SK-N-SH (cell line): Measurements from ENCODE around the gene ULK1.

Experiments
- CTCF ChIP-seq: fragments of 200-600 bp; sonication (generic); IDR thresholded peaks from 2 replicates; pipeline ENCODE4 v1.6.1; 2017; ENCODE audit warnings: antibody characterized with exemption, mild to moderate bottlenecking, moderate library complexity
- EP300 ChIP-seq, 2 experiments: IDR thresholded peaks; 2 replicates each; pipeline versions ENCODE4 v1.4.0 to v1.6.1; 2012; ENCODE audit warnings: borderline replicate concordance in 1 of 2, low read depth in 1 of 2, low read length in 1 of 2
- EZH2phosphoT487 ChIP-seq: fragments of 200-600 bp; sonication (generic); IDR thresholded peaks from 2 replicates; pipeline ENCODE4 v1.6.1; 2017; ENCODE audit warnings: low read depth, mixed run types, mild to moderate bottlenecking, antibody characterized with exemption, moderate library complexity, borderline replicate concordance
- MAX ChIP-seq: IDR thresholded peaks from 2 replicates; pipeline ENCODE4 v1.4.0; 2012; ENCODE audit warnings: low read depth
- MXI1 ChIP-seq: IDR thresholded peaks from 2 replicates; pipeline ENCODE4 v1.6.1; 2012; ENCODE audit warnings: mild to moderate bottlenecking, low read depth, low read length, improper control_type of control experiment
- POLR2AphosphoS5 ChIP-seq: IDR thresholded peaks from 2 replicates; pipeline ENCODE4 v1.6.1; 2012; ENCODE audit warnings: low read depth, low read length
- RAD21 ChIP-seq: IDR thresholded peaks from 2 replicates; pipeline ENCODE4 v1.6.1; 2012; ENCODE audit warnings: mild to moderate bottlenecking, low read length
- RCOR1 ChIP-seq: fragments of 150-350 bp; IDR thresholded peaks from 2 replicates; pipeline ENCODE4 v1.6.1; 2017; ENCODE audit warnings: antibody characterized with exemption, low read length
- SIN3A ChIP-seq: IDR thresholded peaks from 2 replicates; pipeline ENCODE4 v1.6.1; 2012; ENCODE audit warnings: low read depth, mild to moderate bottlenecking, low read length, moderate library complexity, borderline replicate concordance
- TF ChIP-seq, protein P1 (sequence below): IDR thresholded peaks from 2 replicates; pipeline ENCODE4 v1.6.1; 2012; ENCODE audit warnings: mild to moderate bottlenecking, low read depth, low read length, moderate library complexity
- TF ChIP-seq, protein P2 (sequence below): IDR thresholded peaks from 2 replicates; pipeline ENCODE4; 2012

- TF ChIP-seq CTCF = no peak
- TF ChIP-seq, protein P1, sequence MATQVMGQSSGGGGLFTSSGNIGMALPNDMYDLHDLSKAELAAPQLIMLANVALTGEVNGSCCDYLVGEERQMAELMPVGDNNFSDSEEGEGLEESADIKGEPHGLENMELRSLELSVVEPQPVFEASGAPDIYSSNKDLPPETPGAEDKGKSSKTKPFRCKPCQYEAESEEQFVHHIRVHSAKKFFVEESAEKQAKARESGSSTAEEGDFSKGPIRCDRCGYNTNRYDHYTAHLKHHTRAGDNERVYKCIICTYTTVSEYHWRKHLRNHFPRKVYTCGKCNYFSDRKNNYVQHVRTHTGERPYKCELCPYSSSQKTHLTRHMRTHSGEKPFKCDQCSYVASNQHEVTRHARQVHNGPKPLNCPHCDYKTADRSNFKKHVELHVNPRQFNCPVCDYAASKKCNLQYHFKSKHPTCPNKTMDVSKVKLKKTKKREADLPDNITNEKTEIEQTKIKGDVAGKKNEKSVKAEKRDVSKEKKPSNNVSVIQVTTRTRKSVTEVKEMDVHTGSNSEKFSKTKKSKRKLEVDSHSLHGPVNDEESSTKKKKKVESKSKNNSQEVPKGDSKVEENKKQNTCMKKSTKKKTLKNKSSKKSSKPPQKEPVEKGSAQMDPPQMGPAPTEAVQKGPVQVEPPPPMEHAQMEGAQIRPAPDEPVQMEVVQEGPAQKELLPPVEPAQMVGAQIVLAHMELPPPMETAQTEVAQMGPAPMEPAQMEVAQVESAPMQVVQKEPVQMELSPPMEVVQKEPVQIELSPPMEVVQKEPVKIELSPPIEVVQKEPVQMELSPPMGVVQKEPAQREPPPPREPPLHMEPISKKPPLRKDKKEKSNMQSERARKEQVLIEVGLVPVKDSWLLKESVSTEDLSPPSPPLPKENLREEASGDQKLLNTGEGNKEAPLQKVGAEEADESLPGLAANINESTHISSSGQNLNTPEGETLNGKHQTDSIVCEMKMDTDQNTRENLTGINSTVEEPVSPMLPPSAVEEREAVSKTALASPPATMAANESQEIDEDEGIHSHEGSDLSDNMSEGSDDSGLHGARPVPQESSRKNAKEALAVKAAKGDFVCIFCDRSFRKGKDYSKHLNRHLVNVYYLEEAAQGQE = no peak
- no peak for TF ChIP-seq POLR2AphosphoS5
- TF ChIP-seq, protein P2, sequence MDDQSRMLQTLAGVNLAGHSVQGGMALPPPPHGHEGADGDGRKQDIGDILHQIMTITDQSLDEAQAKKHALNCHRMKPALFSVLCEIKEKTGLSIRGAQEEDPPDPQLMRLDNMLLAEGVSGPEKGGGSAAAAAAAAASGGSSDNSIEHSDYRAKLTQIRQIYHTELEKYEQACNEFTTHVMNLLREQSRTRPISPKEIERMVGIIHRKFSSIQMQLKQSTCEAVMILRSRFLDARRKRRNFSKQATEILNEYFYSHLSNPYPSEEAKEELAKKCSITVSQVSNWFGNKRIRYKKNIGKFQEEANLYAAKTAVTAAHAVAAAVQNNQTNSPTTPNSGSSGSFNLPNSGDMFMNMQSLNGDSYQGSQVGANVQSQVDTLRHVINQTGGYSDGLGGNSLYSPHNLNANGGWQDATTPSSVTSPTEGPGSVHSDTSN = no peak
- no peak for TF ChIP-seq RCOR1
- no peak for TF ChIP-seq EZH2phosphoT487
- TF ChIP-seq RAD21 = no peak
- no peak for TF ChIP-seq MAX
- no peak for TF ChIP-seq SIN3A
- TF ChIP-seq MXI1 = no peak
- no peak for TF ChIP-seq EP300 (IDR thresholded peaks at IDR 0.05; ENCODE audit: borderline replicate concordance in 1 of 2, low read depth in 1 of 2, low read length in 1 of 2)
These were observed 53.1 kb downstream of the ULK1 start for GRCh38 chr12:131947482-131948027.
